Measurements from ENCODE around the gene TMEM132A. TPM values are rescaled to one million over a fixed set of nuclear protein-coding genes. Genes with fewer than 3 reads are reported as not detected.

The TMEM132A gene
- total RNA-seq, 1 donor from 2014 or later = 164 TPM

DNA sequence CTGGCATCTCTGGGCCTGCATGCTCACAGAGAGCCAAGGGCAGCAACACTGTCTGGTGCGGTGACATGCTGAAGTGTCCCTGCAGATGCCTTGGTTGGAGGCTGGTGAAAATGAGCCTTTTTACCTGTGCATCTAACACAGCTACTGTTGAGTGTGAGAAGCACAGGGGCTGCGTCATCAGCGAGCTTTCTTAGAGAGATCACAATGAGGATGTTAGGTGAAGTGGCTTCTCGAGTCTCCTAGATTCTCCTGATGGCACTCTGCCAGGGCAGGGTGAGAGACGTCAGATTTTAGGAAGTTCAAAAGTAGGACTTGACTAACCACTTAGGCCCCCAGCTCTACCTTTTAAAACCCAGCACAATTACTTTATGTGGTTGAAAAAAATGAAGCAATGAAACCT is 31.3 kb downstream of the TMEM132A start:
- no peaks in the 10 kb centered on the region for H3K9me3 Mint-ChIP-seq (ENCODE audit: unreplicated experiment)
- H3K4me1 Mint-ChIP-seq (ENCODE audit: unreplicated experiment) = peaks cover 3% of the 10 kb centered on the region
- H3K27ac Mint-ChIP-seq (ENCODE audit: unreplicated experiment) = no peak overlapping the region
- no peak overlapping the region for H3K4me3 Mint-ChIP-seq (ENCODE audit: unreplicated experiment)
- TF ChIP-seq, protein P1, sequence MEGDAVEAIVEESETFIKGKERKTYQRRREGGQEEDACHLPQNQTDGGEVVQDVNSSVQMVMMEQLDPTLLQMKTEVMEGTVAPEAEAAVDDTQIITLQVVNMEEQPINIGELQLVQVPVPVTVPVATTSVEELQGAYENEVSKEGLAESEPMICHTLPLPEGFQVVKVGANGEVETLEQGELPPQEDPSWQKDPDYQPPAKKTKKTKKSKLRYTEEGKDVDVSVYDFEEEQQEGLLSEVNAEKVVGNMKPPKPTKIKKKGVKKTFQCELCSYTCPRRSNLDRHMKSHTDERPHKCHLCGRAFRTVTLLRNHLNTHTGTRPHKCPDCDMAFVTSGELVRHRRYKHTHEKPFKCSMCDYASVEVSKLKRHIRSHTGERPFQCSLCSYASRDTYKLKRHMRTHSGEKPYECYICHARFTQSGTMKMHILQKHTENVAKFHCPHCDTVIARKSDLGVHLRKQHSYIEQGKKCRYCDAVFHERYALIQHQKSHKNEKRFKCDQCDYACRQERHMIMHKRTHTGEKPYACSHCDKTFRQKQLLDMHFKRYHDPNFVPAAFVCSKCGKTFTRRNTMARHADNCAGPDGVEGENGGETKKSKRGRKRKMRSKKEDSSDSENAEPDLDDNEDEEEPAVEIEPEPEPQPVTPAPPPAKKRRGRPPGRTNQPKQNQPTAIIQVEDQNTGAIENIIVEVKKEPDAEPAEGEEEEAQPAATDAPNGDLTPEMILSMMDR (IDR thresholded peaks at IDR 0.05; ENCODE audit: unreplicated experiment) = no peak
- DNase-seq (ENCODE audit: low spot score) = no peak
- peaks cover 8% of the 10 kb centered on the region for H3K27me3 Mint-ChIP-seq (ENCODE audit: unreplicated experiment)
- no peaks in the 10 kb centered on the region for H3K36me3 Mint-ChIP-seq (ENCODE audit: low read depth, unreplicated experiment)

DNA sequence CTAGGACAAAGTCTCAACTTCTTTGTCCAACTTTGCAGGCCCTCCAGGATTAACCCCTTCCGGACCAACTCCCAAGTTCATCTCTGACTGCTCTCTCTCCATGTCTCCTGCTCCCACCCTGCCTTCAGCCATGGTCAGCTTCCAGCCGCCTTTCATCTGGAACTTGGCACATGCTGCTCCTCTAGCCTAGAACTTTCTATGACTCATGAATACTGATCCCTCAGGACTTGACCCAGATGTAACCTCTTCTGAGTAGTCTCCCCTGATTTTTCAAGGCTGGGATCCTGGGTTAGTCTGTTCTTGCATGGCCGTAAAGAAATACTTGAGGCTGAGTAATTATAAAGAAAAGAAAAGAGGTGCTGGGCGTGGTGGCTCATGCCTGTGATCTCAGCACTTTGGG is 32.9 kb downstream of the TMEM132A start:
- H3K9me3 Mint-ChIP-seq (ENCODE audit: unreplicated experiment) = no peaks in the 10 kb centered on the region
- no peak overlapping the region for H3K27ac Mint-ChIP-seq (ENCODE audit: unreplicated experiment)
- H3K27me3 Mint-ChIP-seq (ENCODE audit: unreplicated experiment) = peaks cover 7% of the 10 kb centered on the region
- peaks cover 3% of the 10 kb centered on the region for H3K4me1 Mint-ChIP-seq (ENCODE audit: unreplicated experiment)
- TF ChIP-seq, protein P1 (IDR thresholded peaks at IDR 0.05; ENCODE audit: unreplicated experiment) = no peak
- no peak overlapping the region for H3K4me3 Mint-ChIP-seq (ENCODE audit: unreplicated experiment)
- DNase-seq (ENCODE audit: low spot score) = no peak
- no peaks in the 10 kb centered on the region for H3K36me3 Mint-ChIP-seq (ENCODE audit: low read depth, unreplicated experiment)

DNA sequence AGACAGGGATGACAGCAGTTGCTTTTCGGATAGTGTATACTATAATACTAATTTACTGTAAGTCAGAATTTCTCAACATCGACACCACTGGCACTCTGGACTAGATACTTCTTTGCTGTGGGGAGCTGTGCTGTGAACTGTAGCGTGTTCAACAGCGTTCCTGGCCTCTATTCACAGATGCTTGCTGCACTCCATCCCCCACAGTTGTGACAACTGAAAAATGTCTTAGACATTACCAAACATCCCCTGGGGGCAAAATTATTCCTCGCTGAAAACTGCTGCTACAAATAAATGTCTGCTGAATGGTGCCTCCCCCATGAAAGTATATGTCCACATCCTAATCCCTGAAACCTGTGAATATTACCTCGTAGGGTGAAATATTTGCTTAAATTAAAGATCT is 35.2 kb downstream of the TMEM132A start:
- TF ChIP-seq, protein P1 (IDR thresholded peaks at IDR 0.05; ENCODE audit: unreplicated experiment) = no peak
- no peaks in the 10 kb centered on the region for H3K9me3 Mint-ChIP-seq (ENCODE audit: unreplicated experiment)
- no peaks in the 10 kb centered on the region for H3K27me3 Mint-ChIP-seq (ENCODE audit: unreplicated experiment)
- H3K4me1 Mint-ChIP-seq (ENCODE audit: unreplicated experiment) = no peaks in the 10 kb centered on the region
- H3K36me3 Mint-ChIP-seq (ENCODE audit: low read depth, unreplicated experiment) = no peaks in the 10 kb centered on the region
- H3K4me3 Mint-ChIP-seq (ENCODE audit: unreplicated experiment) = no peak overlapping the region
- H3K27ac Mint-ChIP-seq (ENCODE audit: unreplicated experiment) = no peak overlapping the region
- DNase-seq (ENCODE audit: low spot score) = no peak

DNA sequence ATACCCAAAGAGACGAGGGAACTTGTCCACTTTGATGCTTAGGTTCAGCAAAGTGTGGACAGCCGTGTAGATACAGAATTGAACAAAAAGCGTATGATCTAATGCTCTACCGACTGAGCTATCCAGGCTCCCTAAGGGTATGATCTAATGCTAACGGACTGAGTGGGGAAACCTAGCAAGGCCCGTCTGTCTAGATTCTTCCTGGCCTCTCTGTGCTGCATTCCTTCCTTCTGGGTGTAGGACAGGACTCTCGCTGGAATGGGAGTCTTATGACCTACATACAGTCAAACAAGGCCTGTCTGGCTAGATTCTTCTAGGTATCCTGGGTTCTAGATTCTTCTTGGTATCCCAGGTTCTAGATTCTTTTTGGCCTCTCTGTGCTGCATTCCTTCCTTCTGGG is 36.1 kb downstream of the TMEM132A start:
- H3K9me3 Mint-ChIP-seq (ENCODE audit: unreplicated experiment) = no peaks in the 10 kb centered on the region
- no peak for DNase-seq (ENCODE audit: low spot score)
- TF ChIP-seq, protein P1 (IDR thresholded peaks at IDR 0.05; ENCODE audit: unreplicated experiment) = no peak
- H3K27me3 Mint-ChIP-seq (ENCODE audit: unreplicated experiment) = no peaks in the 10 kb centered on the region
- no peak overlapping the region for H3K27ac Mint-ChIP-seq (ENCODE audit: unreplicated experiment)
- H3K36me3 Mint-ChIP-seq (ENCODE audit: low read depth, unreplicated experiment) = no peaks in the 10 kb centered on the region
- no peaks in the 10 kb centered on the region for H3K4me1 Mint-ChIP-seq (ENCODE audit: unreplicated experiment)
- H3K4me3 Mint-ChIP-seq (ENCODE audit: unreplicated experiment) = no peak overlapping the region

GRCh38 chr11:60964801-60965200 is 40.5 kb downstream of the TMEM132A start:
- H3K9me3 Mint-ChIP-seq (ENCODE audit: unreplicated experiment) = no peaks in the 10 kb centered on the region
- TF ChIP-seq, protein P1 (IDR thresholded peaks at IDR 0.05; ENCODE audit: unreplicated experiment) = no peak
- no peaks in the 10 kb centered on the region for H3K36me3 Mint-ChIP-seq (ENCODE audit: low read depth, unreplicated experiment)
- H3K4me1 Mint-ChIP-seq (ENCODE audit: unreplicated experiment) = no peaks in the 10 kb centered on the region
- H3K27ac Mint-ChIP-seq (ENCODE audit: unreplicated experiment) = no peak overlapping the region
- DNase-seq (ENCODE audit: low spot score) = no peak
- no peaks in the 10 kb centered on the region for H3K27me3 Mint-ChIP-seq (ENCODE audit: unreplicated experiment)
- no peak overlapping the region for H3K4me3 Mint-ChIP-seq (ENCODE audit: unreplicated experiment)

Data from endothelial cell (in vitro differentiated cells).